ENCODE measurements around the gene ORC5. TPM values are rescaled to one million over a fixed set of nuclear protein-coding genes. Genes with fewer than 3 reads are reported as not detected.

Gene ORC5
- total and polyA plus RNA-seq, 10 donors: 7.8 to 28.4 (median 18.2) TPM

- H3K36me3 ChIP-seq: no peaks in the 10 kb centered on the region
- 68 to 82% (median 70%) methylated on average over 4 of the region's 4 CpGs for WGBS, 5 donors
- TF ChIP-seq POLR2AphosphoS5 (IDR thresholded peaks at IDR 0.05) (no peak), POLR2A (IDR thresholded peaks at IDR 0.05) (no peak), CTCF (IDR thresholded peaks at IDR 0.05 in 8 of 11, conservative IDR thresholded peaks at IDR 0.05 in 3 of 11) (no peak)
Observed at GRCh38 chr7:104252409-104253134, 44.8 kb upstream of the ORC5 start.

GRCh38 chr7:104242638-104243037 is 34.8 kb upstream of the ORC5 start:
- Histone ChIP-seq H3K4me3 (no peak overlapping the region), H3K4me1 (peaks cover 0 to 3% (median 0%) of the 10 kb centered on the region in 6 donors), H3K36me3 (no peaks in the 10 kb centered on the region), H3K27me3 (replicated peaks in 1 of 7) (peaks cover 0 to 13% (median 0%) of the 10 kb centered on the region in 7 donors), H3K9me3 (no peaks in the 10 kb centered on the region), H3K27ac (no peak overlapping the region)
- intact Hi-C loops (cut with DNase I; ENCODE audit: low total_unique reads): no loop called here
- TF ChIP-seq POLR2AphosphoS5 (IDR thresholded peaks at IDR 0.05): no peak
- TF ChIP-seq CTCF (IDR thresholded peaks at IDR 0.05 in 8 of 11, conservative IDR thresholded peaks at IDR 0.05 in 3 of 11): no peak
- TF ChIP-seq POLR2A (IDR thresholded peaks at IDR 0.05): no peak
- WGBS, 5 donors: 64 to 85% (median 77%) methylated on average over 3 of the region's 3 CpGs
- DNase-seq: no peak

More at GRCh38 chr7:104252409-104253134, 44.8 kb upstream of the ORC5 start:
- Histone ChIP-seq H3K9me3 (no peaks in the 10 kb centered on the region), H3K27ac (no peak overlapping the region), H3K4me3 (no peak overlapping the region), H3K4me1 (no peaks in the 10 kb centered on the region), H3K27me3 (replicated peaks in 1 of 7) (peaks cover 0 to 22% (median 0%) of the 10 kb centered on the region in 7 donors)
- intact Hi-C loops (cut with DNase I; ENCODE audit: low total_unique reads): no loop called here
- no peak for DNase-seq

- no peaks in the 10 kb centered on the region for H3K9me3 ChIP-seq
- H3K27me3 ChIP-seq (replicated peaks in 1 of 7): peaks cover 0 to 13% (median 0%) of the 10 kb centered on the region in 7 donors
- H3K4me1 ChIP-seq: peaks cover 0 to 3% (median 0%) of the 10 kb centered on the region in 6 donors
- TF ChIP-seq CTCF (IDR thresholded peaks at IDR 0.05 in 8 of 11, conservative IDR thresholded peaks at IDR 0.05 in 3 of 11): no peak
- no peak for TF ChIP-seq POLR2A (IDR thresholded peaks at IDR 0.05)
- no peak for TF ChIP-seq POLR2AphosphoS5 (IDR thresholded peaks at IDR 0.05)
- H3K4me3 ChIP-seq: no peak overlapping the region
- H3K27ac ChIP-seq: no peak overlapping the region
- 88 to 94% (median 92%) methylated on average over 4 of the region's 4 CpGs for WGBS, 5 donors
- DNase-seq: no peak
- intact Hi-C loops (cut with DNase I; ENCODE audit: low total_unique reads): no loop called here
- H3K36me3 ChIP-seq: no peaks in the 10 kb centered on the region
Observed at GRCh38 chr7:104241538-104242209, 33.9 kb upstream of the ORC5 start.

GRCh38 chr7:104241135-104241534 is 33.3 kb upstream of the ORC5 start:
- 70 to 98% (median 83%) methylated on average over 3 of the region's 3 CpGs for WGBS, 5 donors
- Histone ChIP-seq H3K27me3 (replicated peaks in 1 of 7) (peaks cover 0 to 13% (median 0%) of the 10 kb centered on the region in 7 donors), H3K9me3 (no peaks in the 10 kb centered on the region), H3K4me3 (no peak overlapping the region), H3K36me3 (no peaks in the 10 kb centered on the region), H3K4me1 (peaks cover 0 to 3% (median 0%) of the 10 kb centered on the region in 6 donors), H3K27ac (no peak overlapping the region)
- intact Hi-C loops (cut with DNase I; ENCODE audit: low total_unique reads): no loop called here
- TF ChIP-seq POLR2A (IDR thresholded peaks at IDR 0.05) (no peak), CTCF (IDR thresholded peaks at IDR 0.05 in 8 of 11, conservative IDR thresholded peaks at IDR 0.05 in 3 of 11) (no peak), POLR2AphosphoS5 (IDR thresholded peaks at IDR 0.05) (no peak)
- DNase-seq: no peak
